Erythroblast (primary cell): ENCODE measurements around the gene AP4B1.

Experiments
- GATA1 ChIP-seq: IDR thresholded peaks from 2 replicates; pipeline ENCODE4 v1.6.1; 2011; ENCODE audit warnings: low read depth, mild to moderate bottlenecking, control low read depth, low read length, moderate library complexity
- POLR2A ChIP-seq: IDR thresholded peaks from 2 replicates; pipeline ENCODE4 v1.6.1; 2011; ENCODE audit warnings: mild to moderate bottlenecking, low read length

DNA sequence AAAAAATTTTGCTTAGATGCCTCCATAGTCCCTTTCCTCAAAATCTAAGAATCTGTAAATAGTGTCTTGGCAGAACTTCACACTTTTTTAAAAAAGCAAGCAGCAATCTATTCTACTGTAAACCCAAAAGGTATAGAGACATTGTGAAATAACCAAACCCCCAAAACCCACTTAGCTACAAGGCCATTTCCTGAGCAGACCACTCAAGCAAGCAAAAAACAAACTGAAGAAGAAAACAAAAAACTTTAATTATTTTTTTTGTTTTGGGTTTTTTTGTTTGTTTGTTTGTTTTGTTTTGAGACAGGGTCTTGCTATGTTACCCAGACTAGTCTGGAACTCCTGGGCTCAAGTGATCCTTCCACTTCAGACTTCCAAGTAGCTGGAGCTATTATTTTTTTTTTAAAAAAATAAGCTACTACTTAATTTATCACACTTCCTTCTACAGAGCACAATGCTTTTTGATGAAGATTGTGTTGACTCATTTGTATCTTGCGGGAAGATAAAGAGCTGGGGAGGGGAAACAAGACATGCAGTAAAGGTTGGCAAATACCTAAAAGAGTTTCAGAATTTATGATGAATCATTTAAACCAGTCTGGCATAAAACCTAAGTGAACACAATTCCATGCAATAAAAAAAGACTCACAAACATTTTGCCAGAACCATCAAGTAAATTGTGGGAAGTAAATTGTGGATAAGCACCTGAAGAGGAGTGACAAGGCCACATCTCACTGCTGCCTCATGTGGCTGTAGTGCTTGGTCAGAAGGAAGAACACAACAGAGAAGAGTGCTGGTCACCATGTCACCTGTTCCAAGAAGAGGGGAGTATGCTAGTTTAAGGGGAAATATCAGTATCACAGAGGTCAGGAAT lies 30.4 kb downstream of the AP4B1 start:
- TF ChIP-seq POLR2A (no peak), GATA1 (no peak)
